GM12878 (cell line): ENCODE data around the gene ADIPOQ.

Experiments
- EED ChIP-seq: sonication (generic); IDR thresholded peaks from 2 replicates; pipeline ENCODE4 v1.6.1; 2016; ENCODE audit warnings: antibody characterized with exemption, low read depth
- MYC ChIP-seq: IDR thresholded peaks from 2 replicates; pipeline ENCODE4 v1.6.1; 2011; ENCODE audit warnings: mild to moderate bottlenecking, low read length, moderate library complexity, inconsistent platforms; ENCODE audit not compliant: insufficient read depth, insufficient replicate concordance, insufficient read length, severe bottlenecking
- SMC3 ChIP-seq: IDR thresholded peaks from 2 replicates; pipeline ENCODE4 v1.6.1; 2011; ENCODE audit warnings: low read length, improper control_type of control experiment, borderline replicate concordance

- TF ChIP-seq MYC: no peak
- no peak for TF ChIP-seq EED
- no peak for TF ChIP-seq SMC3
Measured at GRCh38 chr3:186879781-186880180, 37.3 kb downstream of the ADIPOQ start.
